Activated T-helper 17 cell treated with anti-CD3 and anti-CD28 coated beads, Interleukin-2, amount 50 U/mL, for 72 hours (primary cell): ENCODE results near the gene PROC. TPM values are rescaled to one million over a fixed set of nuclear protein-coding genes. Genes with fewer than 3 reads are reported as not detected.
A peak's percentile ranks its signal among the peaks of the same experiment; 100 is the strongest.

ENCODE experiments used
- ATAC-seq: fragments of 150-1000 bp; cut with Tn5 transposase; replicated peaks from 2 replicates; pipeline ENCODE4 v1.10.0; 2021; ENCODE audit warnings: mild to moderate bottlenecking, moderate library complexity
- H3K27ac Mint-ChIP-seq: one replicate; pipeline ENCODE4 v1.8.0; 2022; ENCODE audit warnings: mixed read lengths
- H3K27me3 Mint-ChIP-seq: one replicate; pipeline ENCODE4 v1.8.0; 2022; ENCODE audit warnings: mixed read lengths
- H3K36me3 Mint-ChIP-seq: one replicate; pipeline ENCODE4 v1.8.0; 2022; ENCODE audit warnings: low read depth, mild to moderate bottlenecking, mixed read lengths
- H3K4me1 Mint-ChIP-seq: one replicate; pipeline ENCODE4 v1.8.0; 2022; ENCODE audit warnings: mixed read lengths
- H3K4me3 Mint-ChIP-seq: one replicate; pipeline ENCODE4 v1.8.0; 2022; ENCODE audit warnings: mild to moderate bottlenecking, mixed read lengths
- H3K9me3 Mint-ChIP-seq: one replicate; pipeline ENCODE4 v1.8.0; 2022; ENCODE audit warnings: mixed read lengths
- total RNA-seq, 2 donors: library from RNA; stranded (reverse); gene quantifications; one replicate each; pipeline ENCODE4 v1.2.3, GENCODE V29; 2022

Gene PROC
- total RNA-seq, 2 donors from 2014 or later = not detected

GRCh38 chr2:127465258-127465657, 47.0 kb downstream of the PROC start:
- Mint-ChIP-seq H3K27ac (peak overlapping the region; percentile 67), H3K36me3 (peaks cover 21% of the 10 kb centered on the region), H3K4me3 (peak overlapping the region; percentile 50), H3K9me3 (no peaks in the 10 kb centered on the region), H3K4me1 (peaks cover 26% of the 10 kb centered on the region), H3K27me3 (no peaks in the 10 kb centered on the region)
- ATAC-seq = peak; percentile 79

GRCh38 chr2:127469051-127469450, 50.8 kb downstream of the PROC start:
- ATAC-seq = no peak
- Mint-ChIP-seq H3K36me3 (peaks cover 21% of the 10 kb centered on the region), H3K4me1 (peaks cover 20% of the 10 kb centered on the region), H3K9me3 (no peaks in the 10 kb centered on the region), H3K27me3 (no peaks in the 10 kb centered on the region), H3K4me3 (no peak overlapping the region), H3K27ac (no peak overlapping the region)

GRCh38 chr2:127469974-127470373, 51.7 kb downstream of the PROC start:
- H3K4me3 Mint-ChIP-seq = no peak overlapping the region
- H3K9me3 Mint-ChIP-seq = no peaks in the 10 kb centered on the region
- no peak for ATAC-seq
- H3K27ac Mint-ChIP-seq = no peak overlapping the region
- peaks cover 14% of the 10 kb centered on the region for H3K4me1 Mint-ChIP-seq
- peaks cover 21% of the 10 kb centered on the region for H3K36me3 Mint-ChIP-seq
- no peaks in the 10 kb centered on the region for H3K27me3 Mint-ChIP-seq

- no peaks in the 10 kb centered on the region for H3K9me3 Mint-ChIP-seq
- H3K27ac Mint-ChIP-seq = no peak overlapping the region
- no peak for ATAC-seq
- H3K27me3 Mint-ChIP-seq = no peaks in the 10 kb centered on the region
- H3K4me1 Mint-ChIP-seq = peaks cover 4% of the 10 kb centered on the region
- H3K4me3 Mint-ChIP-seq = no peak overlapping the region
- peaks cover 21% of the 10 kb centered on the region for H3K36me3 Mint-ChIP-seq
Measured at GRCh38 chr2:127471286-127471988, 53.2 kb downstream of the PROC start.

- H3K27ac Mint-ChIP-seq = no peak overlapping the region
- peaks cover 4% of the 10 kb centered on the region for H3K4me1 Mint-ChIP-seq
Measured at GRCh38 chr2:127472268-127472667, 54.0 kb downstream of the PROC start.

GRCh38 chr2:127475788-127476187, 57.6 kb downstream of the PROC start:
- Mint-ChIP-seq H3K4me1 (no peaks in the 10 kb centered on the region), H3K27me3 (no peaks in the 10 kb centered on the region), H3K27ac (no peak overlapping the region), H3K9me3 (no peaks in the 10 kb centered on the region), H3K4me3 (no peak overlapping the region), H3K36me3 (peaks cover 11% of the 10 kb centered on the region)
- ATAC-seq = no peak

More at GRCh38 chr2:127472268-127472667, 54.0 kb downstream of the PROC start:
- Mint-ChIP-seq H3K4me3 (no peak overlapping the region), H3K9me3 (no peaks in the 10 kb centered on the region), H3K27me3 (no peaks in the 10 kb centered on the region), H3K36me3 (peaks cover 18% of the 10 kb centered on the region)
- ATAC-seq = no peak

Other genes starting within 250 kb of the PROC start
- not detected for gene CYP27C1, start 198.1 kb upstream of the PROC start, total RNA-seq
- gene ERCC3, start 124.3 kb upstream of the PROC start, total RNA-seq = 10 to 100 TPM; 51.6 to 58.2 TPM
- gene MAP3K2, start 30.5 kb upstream of the PROC start, total RNA-seq = 10 to 100 TPM; 44.9 to 92.5 TPM
- 10 to 100 TPM; 33.3 to 43.8 TPM for gene IWS1, start 108.1 kb downstream of the PROC start, total RNA-seq
- gene MYO7B, start 117.3 kb downstream of the PROC start, total RNA-seq = under 1 TPM; 0.16 to 0.19 TPM
- gene GPR17, start 227.7 kb downstream of the PROC start, total RNA-seq = not detected